HG02885 (cell line): Measurements from ENCODE around the gene TAF1B.

Source experiments
- ATAC-seq: cut with Tn5 transposase; IDR thresholded peaks from one replicate; pipeline ENCODE4 v1.9.1; 2021; ENCODE audit warnings: mild to moderate bottlenecking; ENCODE audit not compliant: unreplicated experiment, poor library complexity

Gene TAF1B

GRCh38 chr2:9843229-9844035 is at the start of gene TAF1B:
Gene TAF1B, plus strand, starts transcription at chr2:9843474. Its CDS starts 68 bp downstream, at chr2:9843542.
- ATAC-seq, result peak; percentile 85

DNA sequence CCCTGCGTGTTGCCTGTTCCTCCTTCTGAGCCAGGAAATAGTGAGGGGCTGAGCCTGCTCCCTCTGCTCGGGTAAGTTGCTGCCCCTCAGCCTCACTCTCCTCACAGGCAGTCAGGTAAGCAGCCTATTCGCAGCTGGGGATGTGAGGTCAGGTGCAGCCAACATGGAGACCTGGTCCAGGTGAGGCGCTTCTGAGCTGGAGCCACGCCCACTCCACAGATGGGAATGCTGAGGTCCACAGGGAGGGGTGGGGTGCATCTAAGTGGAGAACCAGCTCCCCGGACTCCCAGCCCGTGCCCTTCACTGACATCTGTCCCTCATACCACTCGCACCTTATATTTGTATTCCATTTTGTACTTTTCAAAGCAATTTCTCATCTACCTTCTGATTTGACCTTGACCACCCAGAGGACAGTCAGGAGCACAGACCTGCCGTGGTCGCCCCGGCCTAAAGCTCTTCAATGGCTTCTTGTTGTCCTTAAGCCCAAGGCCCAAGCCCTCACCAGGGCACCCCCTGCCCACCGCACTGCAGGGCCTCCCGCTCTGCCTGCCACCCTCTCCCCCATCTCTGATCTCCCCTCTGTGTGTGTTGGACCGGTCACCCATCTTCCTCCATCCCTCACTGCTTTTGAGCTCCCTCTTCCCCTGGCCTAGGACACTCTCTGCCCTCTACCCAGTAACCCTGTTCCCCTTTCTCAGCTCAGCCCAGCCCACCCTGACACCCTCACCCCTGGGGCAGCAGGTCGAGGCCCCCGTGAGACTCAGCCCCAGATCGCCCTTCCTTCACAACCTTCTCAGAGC is 49.2 kb upstream of the TAF1B start:
- ATAC-seq, result no peak

- no peak for ATAC-seq
Measured at GRCh38 chr2:9795071-9795470, 48.2 kb upstream of the TAF1B start.

DNA sequence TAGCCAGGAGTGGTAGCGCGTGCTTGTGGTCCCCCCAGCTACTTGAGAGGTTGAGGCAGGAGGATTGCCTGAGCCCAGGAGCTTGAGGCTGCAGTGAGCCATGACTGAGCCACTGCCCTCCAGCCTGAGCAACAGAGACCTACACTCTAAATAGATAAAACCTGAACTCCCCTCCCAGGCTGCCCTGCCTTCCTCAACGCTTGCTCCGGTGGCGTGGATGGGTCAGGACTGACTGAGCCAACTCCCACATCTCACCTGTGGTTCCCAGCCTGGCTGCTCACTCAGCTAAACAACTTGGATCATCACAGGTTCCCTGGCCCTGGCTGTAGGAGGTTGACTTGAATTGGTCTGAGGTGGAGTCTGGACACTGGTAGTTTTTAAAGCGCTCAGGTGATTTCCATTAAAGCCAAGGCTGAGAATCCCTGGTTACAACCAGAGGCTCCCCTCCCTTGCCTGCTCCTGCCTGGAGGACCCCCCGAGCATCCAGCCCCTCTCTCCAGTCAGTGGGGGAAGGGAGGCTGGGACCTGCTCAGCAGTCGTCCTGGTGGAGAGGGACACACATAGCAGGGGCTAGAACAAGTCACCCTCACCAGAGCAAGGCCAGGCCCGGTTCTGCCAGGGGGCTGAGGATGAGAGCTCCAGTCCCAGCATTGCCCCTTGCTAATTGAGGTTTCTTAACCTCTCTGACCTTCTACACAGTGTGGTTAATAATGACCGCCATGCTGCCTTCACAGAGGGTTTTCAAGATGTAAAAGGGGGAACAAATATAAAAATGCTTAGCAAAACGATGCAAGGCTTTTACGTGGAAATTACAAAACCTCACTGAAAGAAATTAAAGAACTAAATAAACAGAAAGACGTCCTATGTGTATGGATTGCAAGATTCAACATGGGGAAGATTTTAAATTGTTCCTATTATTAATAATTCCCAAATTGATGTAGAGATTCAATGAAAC is 46.9 kb upstream of the TAF1B start:
- ATAC-seq, result no peak

- no peak for ATAC-seq
Measured at GRCh38 chr2:9797086-9797485, 46.2 kb upstream of the TAF1B start.

- no peak for ATAC-seq
Measured at GRCh38 chr2:9797681-9798556, 45.4 kb upstream of the TAF1B start.

DNA sequence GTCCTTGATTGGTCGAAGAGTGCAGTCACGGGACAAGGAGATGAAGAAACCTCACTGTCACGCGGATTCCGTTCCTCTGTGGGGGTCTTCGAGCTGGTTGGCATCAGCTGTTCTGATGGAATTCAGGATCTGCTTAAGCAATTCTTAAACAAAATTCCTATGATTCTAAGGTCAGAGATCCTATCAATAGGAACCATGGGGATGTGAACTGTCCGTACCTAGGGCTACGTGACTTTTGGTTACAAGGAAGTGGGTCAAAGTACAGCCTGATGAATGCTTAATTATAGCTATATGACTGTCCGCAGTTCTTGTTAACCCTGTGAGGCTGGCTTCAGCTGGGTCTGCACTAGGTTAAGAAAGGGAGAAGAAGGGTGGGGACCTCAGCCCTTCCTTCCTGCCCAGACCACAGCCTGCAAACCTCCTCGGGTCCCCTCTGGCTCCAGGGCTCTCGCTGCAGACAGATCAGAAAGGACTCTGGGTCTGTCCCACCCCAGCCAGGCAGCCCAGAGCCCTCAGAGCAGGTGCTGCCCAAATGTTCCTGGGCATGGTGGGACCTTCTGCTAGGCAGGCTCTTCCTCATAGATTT is 44.2 kb upstream of the TAF1B start:
- ATAC-seq, result no peak

- ATAC-seq, result peak; percentile 80
Measured at GRCh38 chr2:9799729-9800632, 43.3 kb upstream of the TAF1B start.

DNA sequence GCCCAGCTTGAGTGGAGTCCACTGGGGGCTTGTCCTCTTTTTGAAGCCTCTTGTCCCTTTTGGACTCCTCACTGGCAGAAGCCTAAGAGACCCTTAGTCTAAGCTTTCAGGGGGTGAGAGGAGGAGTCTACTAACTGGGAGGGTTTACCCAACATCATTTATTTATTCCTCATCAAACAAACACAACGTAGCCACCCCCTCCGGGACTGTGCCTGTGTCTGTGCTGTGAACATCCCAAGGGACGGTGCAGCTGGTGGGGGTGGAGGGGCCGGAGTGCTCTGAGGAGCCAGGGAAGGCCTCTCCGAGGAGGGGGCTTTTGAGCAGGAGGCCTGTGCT is 42.7 kb upstream of the TAF1B start:
- no peak for ATAC-seq

- ATAC-seq, result peak; percentile 68
Measured at GRCh38 chr2:9800975-9801726, 42.1 kb upstream of the TAF1B start.

GRCh38 chr2:9802576-9802993 is 40.7 kb upstream of the TAF1B start:
- ATAC-seq, result no peak

GRCh38 chr2:9803023-9803805 is 40.1 kb upstream of the TAF1B start:
- no peak for ATAC-seq

GRCh38 chr2:9805435-9806297 is 37.6 kb upstream of the TAF1B start:
- ATAC-seq, result no peak

DNA sequence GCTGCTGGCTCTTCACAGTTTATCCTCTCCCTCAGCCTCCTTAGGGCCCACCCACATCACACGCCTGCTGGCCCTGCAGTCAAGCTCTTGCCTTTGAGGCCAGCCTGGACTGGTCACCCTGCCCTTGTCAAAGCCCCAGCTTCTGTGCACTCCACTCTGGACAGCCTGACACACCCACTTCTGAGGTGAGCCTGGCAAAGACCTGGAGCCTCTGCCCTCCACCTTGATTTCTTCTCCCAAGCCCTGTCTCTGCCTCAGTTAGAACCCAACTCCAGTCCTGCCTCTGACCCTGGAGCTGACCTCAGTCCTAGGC is 37.0 kb upstream of the TAF1B start:
- ATAC-seq, result no peak

- no peak for ATAC-seq
Measured at GRCh38 chr2:9806656-9807055, 36.6 kb upstream of the TAF1B start.

DNA sequence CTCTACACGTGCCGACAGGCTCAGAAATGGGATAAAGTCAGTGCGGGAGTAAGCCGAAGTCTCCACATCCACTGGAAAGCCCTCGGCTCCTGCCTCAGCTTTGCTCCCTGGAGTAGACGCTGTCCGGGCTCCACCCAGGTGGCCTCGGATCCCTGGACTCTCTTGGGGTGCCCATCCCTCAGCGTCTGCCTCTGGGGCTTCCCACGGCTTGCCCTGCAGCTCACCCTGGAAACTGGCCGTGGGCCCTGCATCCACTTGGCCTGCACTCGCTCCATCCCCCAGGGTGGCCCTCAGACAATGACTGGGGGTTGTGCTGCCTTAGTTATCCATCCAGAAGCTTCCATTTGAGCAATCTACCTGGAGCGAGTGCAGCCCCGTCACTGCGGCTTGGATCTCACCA is 36.2 kb upstream of the TAF1B start:
- ATAC-seq, result no peak
